ENCODE data around the gene C3.

GRCh38 chr19:6738787-6739389 is 18.4 kb upstream of the C3 start:
- TF ChIP-seq CTCF (IDR thresholded peaks at IDR 0.05) (peak in 1 of 4 experiments; percentile 8), POLR2A (IDR thresholded peaks at IDR 0.05) (no peak), EP300 (IDR thresholded peaks at IDR 0.05) (no peak)
